NCI-H1092 treated with DMSO at 0.1 percent for 48 hours (cell line): Measurements from ENCODE around the gene DOCK8.
"Not testable (repeated sequence)": the region's sequence is repeated elsewhere in the genome, so short reads cannot be mapped to it uniquely, and the experiment has no call there.

Experiments
- DNase-seq: peaks from one replicate; lab custom pipeline; 2025; lab: John Stamatoyannopoulos, UW

DOCK8 gene

GRCh38 chr9:224582-225520 is 10.2 kb downstream of the DOCK8 start:
- no peak for DNase-seq

GRCh38 chr9:227860-228259 is 13.2 kb downstream of the DOCK8 start:
- no peak for DNase-seq

GRCh38 chr9:228929-229695 is 14.4 kb downstream of the DOCK8 start:
- no peak for DNase-seq

- not testable (repeated sequence) for DNase-seq
Observed at GRCh38 chr9:231625-232024, 17.0 kb downstream of the DOCK8 start.

- not testable (repeated sequence) for DNase-seq
Observed at GRCh38 chr9:233708-234107, 19.0 kb downstream of the DOCK8 start.

GRCh38 chr9:237141-237857 is 22.6 kb downstream of the DOCK8 start:
- no peak for DNase-seq

- DNase-seq, result no peak
Observed at GRCh38 chr9:237858-238345, 23.2 kb downstream of the DOCK8 start.

- no peak for DNase-seq
Observed at GRCh38 chr9:242461-243080, 27.9 kb downstream of the DOCK8 start.

- no peak for DNase-seq
Observed at GRCh38 chr9:248278-248961, 33.8 kb downstream of the DOCK8 start.

- no peak for DNase-seq
Observed at GRCh38 chr9:249025-249424, 34.4 kb downstream of the DOCK8 start.

- no peak for DNase-seq
Observed at GRCh38 chr9:250039-250438, 35.4 kb downstream of the DOCK8 start.

GRCh38 chr9:250625-251024 is 36.0 kb downstream of the DOCK8 start:
- DNase-seq, result no peak

GRCh38 chr9:251398-251797 is 36.7 kb downstream of the DOCK8 start:
- DNase-seq, result no peak

GRCh38 chr9:253539-253938 is 38.9 kb downstream of the DOCK8 start:
- DNase-seq, result no peak

- no peak for DNase-seq
Observed at GRCh38 chr9:254516-254915, 39.9 kb downstream of the DOCK8 start.

GRCh38 chr9:257957-258356 is 43.3 kb downstream of the DOCK8 start:
- DNase-seq, result no peak

- DNase-seq, result no peak
Observed at GRCh38 chr9:259405-260404, 45.0 kb downstream of the DOCK8 start.

GRCh38 chr9:264231-264630 is 49.6 kb downstream of the DOCK8 start:
- DNase-seq, result no peak

- DNase-seq, result no peak
Observed at GRCh38 chr9:265209-265870, 50.7 kb downstream of the DOCK8 start.
